ENCODE measurements around the gene MC3R.

The MC3R gene

GRCh38 chr20:56249244-56249955 lies 868 bp downstream of the MC3R start:
- no peak overlapping the region for H3K9ac ChIP-seq (ENCODE audit: low read length in 2 of 2)
- H3K4me1 ChIP-seq (ENCODE audit: control insufficient read depth, insufficient read depth, low read length), result no peaks in the 10 kb centered on the region
- H3K27me3 ChIP-seq (ENCODE audit: control insufficient read depth in 1 of 2, insufficient read depth in 2 of 2, low read length in 2 of 2), result peaks cover 15 to 28% of the 10 kb centered on the region in 2 donors
- H3K9me3 ChIP-seq (ENCODE audit: control insufficient read depth in 2 of 2, low read length in 2 of 2), result no peaks in the 10 kb centered on the region
- H3K4me3 ChIP-seq (ENCODE audit: low read length in 2 of 2), result no peak overlapping the region
- H3K27ac ChIP-seq (ENCODE audit: low read length), result no peak overlapping the region
- H3K36me3 ChIP-seq (ENCODE audit: control insufficient read depth in 2 of 2, insufficient read depth in 2 of 2, low read length in 2 of 2), result no peaks in the 10 kb centered on the region

- H3K9ac ChIP-seq (ENCODE audit: low read length in 2 of 2), result no peak overlapping the region
- no peaks in the 10 kb centered on the region for H3K9me3 ChIP-seq (ENCODE audit: control insufficient read depth in 2 of 2, low read length in 2 of 2)
- H3K4me1 ChIP-seq (ENCODE audit: control insufficient read depth, insufficient read depth, low read length), result no peaks in the 10 kb centered on the region
- no peaks in the 10 kb centered on the region for H3K36me3 ChIP-seq (ENCODE audit: control insufficient read depth in 2 of 2, insufficient read depth in 2 of 2, low read length in 2 of 2)
- no peak overlapping the region for H3K4me3 ChIP-seq (ENCODE audit: low read length in 2 of 2)
- no peak overlapping the region for H3K27ac ChIP-seq (ENCODE audit: low read length)
- H3K27me3 ChIP-seq (ENCODE audit: control insufficient read depth in 1 of 2, insufficient read depth in 2 of 2, low read length in 2 of 2), result peaks cover 15 to 30% of the 10 kb centered on the region in 2 donors
Observed at GRCh38 chr20:56249956-56250355, 1.4 kb downstream of the MC3R start.

GRCh38 chr20:56257604-56258003 lies 9.1 kb downstream of the MC3R start:
- Histone ChIP-seq H3K4me3 (ENCODE audit: low read length in 2 of 2) (no peak overlapping the region), H3K36me3 (ENCODE audit: control insufficient read depth in 2 of 2, insufficient read depth in 2 of 2, low read length in 2 of 2) (no peaks in the 10 kb centered on the region), H3K4me1 (ENCODE audit: control insufficient read depth, insufficient read depth, low read length) (no peaks in the 10 kb centered on the region), H3K27me3 (ENCODE audit: control insufficient read depth in 1 of 2, insufficient read depth in 2 of 2, low read length in 2 of 2) (peaks cover 0 to 4% of the 10 kb centered on the region in 2 donors), H3K9ac (ENCODE audit: low read length in 2 of 2) (no peak overlapping the region), H3K9me3 (ENCODE audit: control insufficient read depth in 2 of 2, low read length in 2 of 2) (no peaks in the 10 kb centered on the region), H3K27ac (ENCODE audit: low read length) (no peak overlapping the region)

GRCh38 chr20:56259948-56260347 lies 11.4 kb downstream of the MC3R start:
- Histone ChIP-seq H3K36me3 (ENCODE audit: control insufficient read depth in 2 of 2, insufficient read depth in 2 of 2, low read length in 2 of 2) (no peaks in the 10 kb centered on the region), H3K4me3 (ENCODE audit: low read length in 2 of 2) (no peak overlapping the region), H3K4me1 (ENCODE audit: control insufficient read depth, insufficient read depth, low read length) (no peaks in the 10 kb centered on the region), H3K9me3 (ENCODE audit: control insufficient read depth in 2 of 2, low read length in 2 of 2) (no peaks in the 10 kb centered on the region), H3K9ac (ENCODE audit: low read length in 2 of 2) (no peak overlapping the region), H3K27me3 (ENCODE audit: control insufficient read depth in 1 of 2, insufficient read depth in 2 of 2, low read length in 2 of 2) (no peaks in the 10 kb centered on the region), H3K27ac (ENCODE audit: low read length) (no peak overlapping the region)

GRCh38 chr20:56268536-56268935 lies 20.0 kb downstream of the MC3R start:
- no peak overlapping the region for H3K4me3 ChIP-seq (ENCODE audit: low read length in 2 of 2)
- peaks cover 0 to 5% of the 10 kb centered on the region in 2 donors for H3K27me3 ChIP-seq (ENCODE audit: control insufficient read depth in 1 of 2, insufficient read depth in 2 of 2, low read length in 2 of 2)
- H3K4me1 ChIP-seq (ENCODE audit: control insufficient read depth, insufficient read depth, low read length), result no peaks in the 10 kb centered on the region

GRCh38 chr20:56271974-56272373 lies 23.4 kb downstream of the MC3R start:
- H3K36me3 ChIP-seq (ENCODE audit: control insufficient read depth in 2 of 2, insufficient read depth in 2 of 2, low read length in 2 of 2), result no peaks in the 10 kb centered on the region
- peaks cover 0 to 6% of the 10 kb centered on the region in 2 donors for H3K27me3 ChIP-seq (ENCODE audit: control insufficient read depth in 1 of 2, insufficient read depth in 2 of 2, low read length in 2 of 2)
- H3K27ac ChIP-seq (ENCODE audit: low read length), result no peak overlapping the region
- no peaks in the 10 kb centered on the region for H3K4me1 ChIP-seq (ENCODE audit: control insufficient read depth, insufficient read depth, low read length)
- no peak overlapping the region for H3K9ac ChIP-seq (ENCODE audit: low read length in 2 of 2)
- no peaks in the 10 kb centered on the region for H3K9me3 ChIP-seq (ENCODE audit: control insufficient read depth in 2 of 2, low read length in 2 of 2)
- no peak overlapping the region for H3K4me3 ChIP-seq (ENCODE audit: low read length in 2 of 2)

More at GRCh38 chr20:56268536-56268935, 20.0 kb downstream of the MC3R start:
- H3K9me3 ChIP-seq (ENCODE audit: control insufficient read depth in 2 of 2, low read length in 2 of 2), result no peaks in the 10 kb centered on the region
- H3K9ac ChIP-seq (ENCODE audit: low read length in 2 of 2), result no peak overlapping the region
- H3K36me3 ChIP-seq (ENCODE audit: control insufficient read depth in 2 of 2, insufficient read depth in 2 of 2, low read length in 2 of 2), result no peaks in the 10 kb centered on the region
- H3K27ac ChIP-seq (ENCODE audit: low read length), result no peak overlapping the region

- H3K27ac ChIP-seq (ENCODE audit: low read length), result no peak overlapping the region
- H3K9me3 ChIP-seq (ENCODE audit: control insufficient read depth in 2 of 2, low read length in 2 of 2), result no peaks in the 10 kb centered on the region
- H3K4me3 ChIP-seq (ENCODE audit: low read length in 2 of 2), result no peak overlapping the region
- peaks cover 0 to 4% of the 10 kb centered on the region in 2 donors for H3K27me3 ChIP-seq (ENCODE audit: control insufficient read depth in 1 of 2, insufficient read depth in 2 of 2, low read length in 2 of 2)
- no peak overlapping the region for H3K9ac ChIP-seq (ENCODE audit: low read length in 2 of 2)
- H3K4me1 ChIP-seq (ENCODE audit: control insufficient read depth, insufficient read depth, low read length), result no peaks in the 10 kb centered on the region
- no peaks in the 10 kb centered on the region for H3K36me3 ChIP-seq (ENCODE audit: control insufficient read depth in 2 of 2, insufficient read depth in 2 of 2, low read length in 2 of 2)
Observed at GRCh38 chr20:56273491-56273890, 25.0 kb downstream of the MC3R start.

GRCh38 chr20:56274156-56274555 lies 25.6 kb downstream of the MC3R start:
- H3K36me3 ChIP-seq (ENCODE audit: control insufficient read depth in 2 of 2, insufficient read depth in 2 of 2, low read length in 2 of 2), result no peaks in the 10 kb centered on the region
- H3K9ac ChIP-seq (ENCODE audit: low read length in 2 of 2), result no peak overlapping the region
- H3K4me3 ChIP-seq (ENCODE audit: low read length in 2 of 2), result no peak overlapping the region
- H3K9me3 ChIP-seq (ENCODE audit: control insufficient read depth in 2 of 2, low read length in 2 of 2), result no peaks in the 10 kb centered on the region
- H3K4me1 ChIP-seq (ENCODE audit: control insufficient read depth, insufficient read depth, low read length), result no peaks in the 10 kb centered on the region
- no peak overlapping the region for H3K27ac ChIP-seq (ENCODE audit: low read length)
- peaks cover 0 to 4% of the 10 kb centered on the region in 2 donors for H3K27me3 ChIP-seq (ENCODE audit: control insufficient read depth in 1 of 2, insufficient read depth in 2 of 2, low read length in 2 of 2)

GRCh38 chr20:56278196-56278595 lies 29.7 kb downstream of the MC3R start:
- H3K9me3 ChIP-seq (ENCODE audit: control insufficient read depth in 2 of 2, low read length in 2 of 2), result no peaks in the 10 kb centered on the region
- no peak overlapping the region for H3K9ac ChIP-seq (ENCODE audit: low read length in 2 of 2)
- H3K27ac ChIP-seq (ENCODE audit: low read length), result no peak overlapping the region
- no peak overlapping the region for H3K4me3 ChIP-seq (ENCODE audit: low read length in 2 of 2)
- H3K4me1 ChIP-seq (ENCODE audit: control insufficient read depth, insufficient read depth, low read length), result no peaks in the 10 kb centered on the region
- no peaks in the 10 kb centered on the region for H3K36me3 ChIP-seq (ENCODE audit: control insufficient read depth in 2 of 2, insufficient read depth in 2 of 2, low read length in 2 of 2)
- peaks cover 0 to 2% of the 10 kb centered on the region in 2 donors for H3K27me3 ChIP-seq (ENCODE audit: control insufficient read depth in 1 of 2, insufficient read depth in 2 of 2, low read length in 2 of 2)

- H3K27ac ChIP-seq (ENCODE audit: low read length), result no peak overlapping the region
- H3K4me1 ChIP-seq (ENCODE audit: control insufficient read depth, insufficient read depth, low read length), result no peaks in the 10 kb centered on the region
- no peaks in the 10 kb centered on the region for H3K9me3 ChIP-seq (ENCODE audit: control insufficient read depth in 2 of 2, low read length in 2 of 2)
- H3K9ac ChIP-seq (ENCODE audit: low read length in 2 of 2), result no peak overlapping the region
- H3K4me3 ChIP-seq (ENCODE audit: low read length in 2 of 2), result no peak overlapping the region
- peaks cover 0 to 2% of the 10 kb centered on the region in 2 donors for H3K27me3 ChIP-seq (ENCODE audit: control insufficient read depth in 1 of 2, insufficient read depth in 2 of 2, low read length in 2 of 2)
- H3K36me3 ChIP-seq (ENCODE audit: control insufficient read depth in 2 of 2, insufficient read depth in 2 of 2, low read length in 2 of 2), result no peaks in the 10 kb centered on the region
Observed at GRCh38 chr20:56285496-56285895, 37.0 kb downstream of the MC3R start.

- H3K4me1 ChIP-seq (ENCODE audit: control insufficient read depth, insufficient read depth, low read length), result no peaks in the 10 kb centered on the region
- no peak overlapping the region for H3K9ac ChIP-seq (ENCODE audit: low read length in 2 of 2)
- peaks cover 0 to 2% of the 10 kb centered on the region in 2 donors for H3K27me3 ChIP-seq (ENCODE audit: control insufficient read depth in 1 of 2, insufficient read depth in 2 of 2, low read length in 2 of 2)
- H3K9me3 ChIP-seq (ENCODE audit: control insufficient read depth in 2 of 2, low read length in 2 of 2), result no peaks in the 10 kb centered on the region
- H3K4me3 ChIP-seq (ENCODE audit: low read length in 2 of 2), result no peak overlapping the region
- H3K36me3 ChIP-seq (ENCODE audit: control insufficient read depth in 2 of 2, insufficient read depth in 2 of 2, low read length in 2 of 2), result no peaks in the 10 kb centered on the region
- H3K27ac ChIP-seq (ENCODE audit: low read length), result no peak overlapping the region
Observed at GRCh38 chr20:56289652-56290051, 41.1 kb downstream of the MC3R start.
